HepG2 (cell line): ENCODE measurements around the gene ARFGAP1. TPM values are rescaled to one million over a fixed set of nuclear protein-coding genes. Genes with fewer than 3 reads are reported as not detected.
A peak's percentile ranks its signal among the peaks of the same experiment; 100 is the strongest.

Experiments used
- BHLHE40 ChIP-seq: IDR thresholded peaks from 2 replicates; pipeline ENCODE4 v1.6.1; 2011; ENCODE audit warnings: low read length, improper control_type of control experiment
- CEBPG ChIP-seq: IDR thresholded peaks from 2 replicates; pipeline ENCODE4 v1.6.1; 2016
- HNRNPL ChIP-seq: fragments of 200-400 bp; formaldehyde crosslinking; IDR thresholded peaks from 2 replicates; pipeline ENCODE4 v1.6.1; 2017; ENCODE audit warnings: mild to moderate bottlenecking, low read depth, low read length
- SAP130 ChIP-seq: IDR thresholded peaks from 2 replicates; pipeline ENCODE4 v1.6.1; 2016; ENCODE audit warnings: low read depth
- STAG1 ChIP-seq: sonication (generic); formaldehyde crosslinking; IDR thresholded peaks from 2 replicates; pipeline ENCODE4 v1.4.0; 2020; ENCODE audit warnings: missing genetic modification reagents
- SUZ12 ChIP-seq: fragments of 150-350 bp; IDR thresholded peaks from 2 replicates; pipeline ENCODE4 v1.6.1; 2014; ENCODE audit warnings: low read depth, low read length
- ZFX ChIP-seq: sonication (generic); formaldehyde crosslinking; IDR thresholded peaks from 2 replicates; pipeline ENCODE4 v1.4.0; 2020; ENCODE audit warnings: mild to moderate bottlenecking, low read depth, missing genetic modification reagents, moderate library complexity
- ZNF17 ChIP-seq: sonication (generic); formaldehyde crosslinking; IDR thresholded peaks from 2 replicates; pipeline ENCODE4 v1.5.0; 2020; ENCODE audit warnings: mild to moderate bottlenecking, missing genetic modification reagents
- ZNF263 ChIP-seq: sonication (generic); formaldehyde crosslinking; IDR thresholded peaks from 2 replicates; pipeline ENCODE4 v1.4.0; 2020; ENCODE audit warnings: missing genetic modification reagents
- ZNF572 ChIP-seq: sonication (generic); formaldehyde crosslinking; IDR thresholded peaks from 2 replicates; pipeline ENCODE4 v1.5.1; 2020; ENCODE audit warnings: mild to moderate bottlenecking, missing genetic modification reagents
- ZNF772 ChIP-seq: sonication (generic); formaldehyde crosslinking; IDR thresholded peaks from 2 replicates; pipeline ENCODE4 v1.5.0; 2020; ENCODE audit warnings: mild to moderate bottlenecking, missing genetic modification reagents
- polyA plus RNA-seq, 8 experiments: library from polyadenylated mRNA; depleted of rRNA in 3 of 8; stranded (reverse) in 7 of 8; unstranded in 1 of 8; fragments of >200 nt; fragmentation: Illumina TruSeq in 4 of 8; extraction: Trizol in 4 of 8; gene quantifications; 2 replicates each; pipeline versions ENCODE4 v1.2.1 to v1.2.3, GENCODE V29; 2011 to 2016; ENCODE audit warnings: low read depth in 4 of 8, missing spikeins in 1 of 8, mixed read lengths in 1 of 8; ENCODE audit not compliant: insufficient read depth in 1 of 8
- total RNA-seq, 5 experiments: library from RNA; depleted of rRNA; stranded (reverse); fragments of >200 nt; fragmentation: Illumina TruSeq; extraction: Trizol; gene quantifications; 2 replicates each; pipeline ENCODE4 v1.2.3, GENCODE V29; 2016; ENCODE audit warnings: low read depth in 1 of 5
- TF ChIP-seq, protein P1 (sequence below): IDR thresholded peaks from 2 replicates; pipeline ENCODE4 v1.4.0; 2020; ENCODE audit warnings: mild to moderate bottlenecking, missing genetic modification reagents
- TF ChIP-seq, protein P2 (sequence below): sonication (generic); formaldehyde crosslinking; IDR thresholded peaks from 2 replicates; pipeline ENCODE4 v1.4.0; 2020; ENCODE audit warnings: mild to moderate bottlenecking, missing genetic modification reagents
- TF ChIP-seq, protein P3 (sequence below): IDR thresholded peaks from 2 replicates; pipeline ENCODE4 v1.6.1; 2016; ENCODE audit warnings: mild to moderate bottlenecking
- TF ChIP-seq, protein P4 (sequence below): sonication (generic); formaldehyde crosslinking; IDR thresholded peaks from 2 replicates; pipeline ENCODE4 v1.4.0; 2020; ENCODE audit warnings: missing genetic modification reagents, borderline replicate concordance
- TF ChIP-seq, protein P5 (sequence below): sonication (generic); formaldehyde crosslinking; IDR thresholded peaks from 2 replicates; pipeline ENCODE4 v1.5.1; 2020; ENCODE audit warnings: mild to moderate bottlenecking, moderate library complexity, missing genetic modification reagents

Gene ARFGAP1
- total and polyA plus RNA-seq, 2 of the 13 experiments (the other 11 are each of a cell fraction or from before 2014, with no cell fraction given) = 132 TPM

DNA sequence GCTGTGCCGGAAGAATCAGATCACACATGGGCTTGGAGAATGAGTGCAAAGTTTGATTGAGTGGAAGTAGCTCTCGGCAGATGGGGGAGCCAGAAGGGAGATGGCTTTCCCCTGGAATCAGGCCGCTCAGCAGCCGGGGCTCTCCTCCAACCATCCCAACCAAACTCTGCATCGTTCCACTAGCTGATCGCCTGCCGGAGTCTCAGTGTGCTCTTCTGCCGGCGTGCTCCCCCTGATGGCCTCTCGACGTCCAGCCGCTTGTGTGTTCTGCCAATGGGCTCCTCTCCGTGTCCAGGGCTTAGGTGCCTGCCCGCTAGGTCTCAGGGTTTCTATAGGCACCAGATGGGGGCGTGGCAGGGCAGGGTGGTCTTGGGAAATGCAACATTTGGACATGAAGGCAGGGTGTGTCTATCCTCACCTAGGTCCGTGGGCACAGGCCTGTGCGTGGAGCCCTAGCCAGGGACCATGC lies 41.8 kb upstream of the ARFGAP1 start (continued):
- peak; percentile 77; the same call in 1 of the 2 replicates for TF ChIP-seq ZNF572 (CRISPR knock-in tag)
- TF ChIP-seq ZFX (CRISPR knock-in tag) = peak; percentile 71
- TF ChIP-seq ZNF772 (CRISPR knock-in tag) = peak; percentile 72; the same call in 1 of the 2 replicates
- TF ChIP-seq, protein P1, sequence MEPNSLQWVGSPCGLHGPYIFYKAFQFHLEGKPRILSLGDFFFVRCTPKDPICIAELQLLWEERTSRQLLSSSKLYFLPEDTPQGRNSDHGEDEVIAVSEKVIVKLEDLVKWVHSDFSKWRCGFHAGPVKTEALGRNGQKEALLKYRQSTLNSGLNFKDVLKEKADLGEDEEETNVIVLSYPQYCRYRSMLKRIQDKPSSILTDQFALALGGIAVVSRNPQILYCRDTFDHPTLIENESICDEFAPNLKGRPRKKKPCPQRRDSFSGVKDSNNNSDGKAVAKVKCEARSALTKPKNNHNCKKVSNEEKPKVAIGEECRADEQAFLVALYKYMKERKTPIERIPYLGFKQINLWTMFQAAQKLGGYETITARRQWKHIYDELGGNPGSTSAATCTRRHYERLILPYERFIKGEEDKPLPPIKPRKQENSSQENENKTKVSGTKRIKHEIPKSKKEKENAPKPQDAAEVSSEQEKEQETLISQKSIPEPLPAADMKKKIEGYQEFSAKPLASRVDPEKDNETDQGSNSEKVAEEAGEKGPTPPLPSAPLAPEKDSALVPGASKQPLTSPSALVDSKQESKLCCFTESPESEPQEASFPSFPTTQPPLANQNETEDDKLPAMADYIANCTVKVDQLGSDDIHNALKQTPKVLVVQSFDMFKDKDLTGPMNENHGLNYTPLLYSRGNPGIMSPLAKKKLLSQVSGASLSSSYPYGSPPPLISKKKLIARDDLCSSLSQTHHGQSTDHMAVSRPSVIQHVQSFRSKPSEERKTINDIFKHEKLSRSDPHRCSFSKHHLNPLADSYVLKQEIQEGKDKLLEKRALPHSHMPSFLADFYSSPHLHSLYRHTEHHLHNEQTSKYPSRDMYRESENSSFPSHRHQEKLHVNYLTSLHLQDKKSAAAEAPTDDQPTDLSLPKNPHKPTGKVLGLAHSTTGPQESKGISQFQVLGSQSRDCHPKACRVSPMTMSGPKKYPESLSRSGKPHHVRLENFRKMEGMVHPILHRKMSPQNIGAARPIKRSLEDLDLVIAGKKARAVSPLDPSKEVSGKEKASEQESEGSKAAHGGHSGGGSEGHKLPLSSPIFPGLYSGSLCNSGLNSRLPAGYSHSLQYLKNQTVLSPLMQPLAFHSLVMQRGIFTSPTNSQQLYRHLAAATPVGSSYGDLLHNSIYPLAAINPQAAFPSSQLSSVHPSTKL (CRISPR knock-in tag) = 0 out of 2 replicates have a peak, but pooled peaks have one; percentile 13
- TF ChIP-seq, protein P2, sequence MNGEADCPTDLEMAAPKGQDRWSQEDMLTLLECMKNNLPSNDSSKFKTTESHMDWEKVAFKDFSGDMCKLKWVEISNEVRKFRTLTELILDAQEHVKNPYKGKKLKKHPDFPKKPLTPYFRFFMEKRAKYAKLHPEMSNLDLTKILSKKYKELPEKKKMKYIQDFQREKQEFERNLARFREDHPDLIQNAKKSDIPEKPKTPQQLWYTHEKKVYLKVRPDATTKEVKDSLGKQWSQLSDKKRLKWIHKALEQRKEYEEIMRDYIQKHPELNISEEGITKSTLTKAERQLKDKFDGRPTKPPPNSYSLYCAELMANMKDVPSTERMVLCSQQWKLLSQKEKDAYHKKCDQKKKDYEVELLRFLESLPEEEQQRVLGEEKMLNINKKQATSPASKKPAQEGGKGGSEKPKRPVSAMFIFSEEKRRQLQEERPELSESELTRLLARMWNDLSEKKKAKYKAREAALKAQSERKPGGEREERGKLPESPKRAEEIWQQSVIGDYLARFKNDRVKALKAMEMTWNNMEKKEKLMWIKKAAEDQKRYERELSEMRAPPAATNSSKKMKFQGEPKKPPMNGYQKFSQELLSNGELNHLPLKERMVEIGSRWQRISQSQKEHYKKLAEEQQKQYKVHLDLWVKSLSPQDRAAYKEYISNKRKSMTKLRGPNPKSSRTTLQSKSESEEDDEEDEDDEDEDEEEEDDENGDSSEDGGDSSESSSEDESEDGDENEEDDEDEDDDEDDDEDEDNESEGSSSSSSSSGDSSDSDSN (CRISPR knock-in tag) = peak; percentile 77
- 0 out of 2 replicates have a peak, but pooled peaks have one; percentile 31 for TF ChIP-seq BHLHE40
- no peak for TF ChIP-seq ZNF17 (CRISPR knock-in tag)
- TF ChIP-seq, protein P3, sequence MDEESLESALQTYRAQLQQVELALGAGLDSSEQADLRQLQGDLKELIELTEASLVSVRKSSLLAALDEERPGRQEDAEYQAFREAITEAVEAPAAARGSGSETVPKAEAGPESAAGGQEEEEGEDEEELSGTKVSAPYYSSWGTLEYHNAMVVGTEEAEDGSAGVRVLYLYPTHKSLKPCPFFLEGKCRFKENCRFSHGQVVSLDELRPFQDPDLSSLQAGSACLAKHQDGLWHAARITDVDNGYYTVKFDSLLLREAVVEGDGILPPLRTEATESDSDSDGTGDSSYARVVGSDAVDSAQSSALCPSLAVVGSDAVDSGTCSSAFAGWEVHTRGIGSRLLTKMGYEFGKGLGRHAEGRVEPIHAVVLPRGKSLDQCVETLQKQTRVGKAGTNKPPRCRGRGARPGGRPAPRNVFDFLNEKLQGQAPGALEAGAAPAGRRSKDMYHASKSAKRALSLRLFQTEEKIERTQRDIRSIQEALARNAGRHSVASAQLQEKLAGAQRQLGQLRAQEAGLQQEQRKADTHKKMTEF (CRISPR knock-in tag) = no peak
- no peak for TF ChIP-seq SUZ12
- TF ChIP-seq SAP130 (CRISPR knock-in tag) = peak; percentile 57; the same call in 1 of the 2 replicates
- 0 out of 2 replicates have a peak, but pooled peaks have one; percentile 60 for TF ChIP-seq HNRNPL
- TF ChIP-seq, protein P4, sequence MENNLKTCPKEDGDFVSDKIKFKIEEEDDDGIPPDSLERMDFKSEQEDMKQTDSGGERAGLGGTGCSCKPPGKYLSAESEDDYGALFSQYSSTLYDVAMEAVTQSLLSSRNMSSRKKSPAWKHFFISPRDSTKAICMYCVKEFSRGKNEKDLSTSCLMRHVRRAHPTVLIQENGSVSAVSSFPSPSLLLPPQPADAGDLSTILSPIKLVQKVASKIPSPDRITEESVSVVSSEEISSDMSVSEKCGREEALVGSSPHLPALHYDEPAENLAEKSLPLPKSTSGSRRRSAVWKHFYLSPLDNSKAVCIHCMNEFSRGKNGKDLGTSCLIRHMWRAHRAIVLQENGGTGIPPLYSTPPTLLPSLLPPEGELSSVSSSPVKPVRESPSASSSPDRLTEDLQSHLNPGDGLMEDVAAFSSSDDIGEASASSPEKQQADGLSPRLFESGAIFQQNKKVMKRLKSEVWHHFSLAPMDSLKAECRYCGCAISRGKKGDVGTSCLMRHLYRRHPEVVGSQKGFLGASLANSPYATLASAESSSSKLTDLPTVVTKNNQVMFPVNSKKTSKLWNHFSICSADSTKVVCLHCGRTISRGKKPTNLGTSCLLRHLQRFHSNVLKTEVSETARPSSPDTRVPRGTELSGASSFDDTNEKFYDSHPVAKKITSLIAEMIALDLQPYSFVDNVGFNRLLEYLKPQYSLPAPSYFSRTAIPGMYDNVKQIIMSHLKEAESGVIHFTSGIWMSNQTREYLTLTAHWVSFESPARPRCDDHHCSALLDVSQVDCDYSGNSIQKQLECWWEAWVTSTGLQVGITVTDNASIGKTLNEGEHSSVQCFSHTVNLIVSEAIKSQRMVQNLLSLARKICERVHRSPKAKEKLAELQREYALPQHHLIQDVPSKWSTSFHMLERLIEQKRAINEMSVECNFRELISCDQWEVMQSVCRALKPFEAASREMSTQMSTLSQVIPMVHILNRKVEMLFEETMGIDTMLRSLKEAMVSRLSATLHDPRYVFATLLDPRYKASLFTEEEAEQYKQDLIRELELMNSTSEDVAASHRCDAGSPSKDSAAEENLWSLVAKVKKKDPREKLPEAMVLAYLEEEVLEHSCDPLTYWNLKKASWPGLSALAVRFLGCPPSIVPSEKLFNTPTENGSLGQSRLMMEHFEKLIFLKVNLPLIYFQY (CRISPR knock-in tag) = peak; percentile 28; the same call in 1 of the 2 replicates
- TF ChIP-seq CEBPG (CRISPR knock-in tag) = 0 out of 2 replicates have a peak, but pooled peaks have one; percentile 16
- TF ChIP-seq STAG1 (CRISPR knock-in tag) = peak; percentile 65
- TF ChIP-seq, protein P5, sequence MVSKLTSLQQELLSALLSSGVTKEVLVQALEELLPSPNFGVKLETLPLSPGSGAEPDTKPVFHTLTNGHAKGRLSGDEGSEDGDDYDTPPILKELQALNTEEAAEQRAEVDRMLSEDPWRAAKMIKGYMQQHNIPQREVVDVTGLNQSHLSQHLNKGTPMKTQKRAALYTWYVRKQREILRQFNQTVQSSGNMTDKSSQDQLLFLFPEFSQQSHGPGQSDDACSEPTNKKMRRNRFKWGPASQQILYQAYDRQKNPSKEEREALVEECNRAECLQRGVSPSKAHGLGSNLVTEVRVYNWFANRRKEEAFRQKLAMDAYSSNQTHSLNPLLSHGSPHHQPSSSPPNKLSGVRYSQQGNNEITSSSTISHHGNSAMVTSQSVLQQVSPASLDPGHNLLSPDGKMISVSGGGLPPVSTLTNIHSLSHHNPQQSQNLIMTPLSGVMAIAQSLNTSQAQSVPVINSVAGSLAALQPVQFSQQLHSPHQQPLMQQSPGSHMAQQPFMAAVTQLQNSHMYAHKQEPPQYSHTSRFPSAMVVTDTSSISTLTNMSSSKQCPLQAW = peak; percentile 32; the same call in 1 of the 2 replicates
- peak; percentile 92 for TF ChIP-seq ZNF263 (CRISPR knock-in tag)
